ENCODE results near the gene TINCR.

GRCh38 chr19:5595129-5595528 is 27.4 kb upstream of the TINCR start:
- TF ChIP-seq POLR2A (IDR thresholded peaks at IDR 0.05) (no peak), CTCF (IDR thresholded peaks at IDR 0.05) (no peak)

Measured in thyroid gland (tissue), 4 donors.